ENCODE results near the gene CRIP1.

CRIP1 gene

DNA sequence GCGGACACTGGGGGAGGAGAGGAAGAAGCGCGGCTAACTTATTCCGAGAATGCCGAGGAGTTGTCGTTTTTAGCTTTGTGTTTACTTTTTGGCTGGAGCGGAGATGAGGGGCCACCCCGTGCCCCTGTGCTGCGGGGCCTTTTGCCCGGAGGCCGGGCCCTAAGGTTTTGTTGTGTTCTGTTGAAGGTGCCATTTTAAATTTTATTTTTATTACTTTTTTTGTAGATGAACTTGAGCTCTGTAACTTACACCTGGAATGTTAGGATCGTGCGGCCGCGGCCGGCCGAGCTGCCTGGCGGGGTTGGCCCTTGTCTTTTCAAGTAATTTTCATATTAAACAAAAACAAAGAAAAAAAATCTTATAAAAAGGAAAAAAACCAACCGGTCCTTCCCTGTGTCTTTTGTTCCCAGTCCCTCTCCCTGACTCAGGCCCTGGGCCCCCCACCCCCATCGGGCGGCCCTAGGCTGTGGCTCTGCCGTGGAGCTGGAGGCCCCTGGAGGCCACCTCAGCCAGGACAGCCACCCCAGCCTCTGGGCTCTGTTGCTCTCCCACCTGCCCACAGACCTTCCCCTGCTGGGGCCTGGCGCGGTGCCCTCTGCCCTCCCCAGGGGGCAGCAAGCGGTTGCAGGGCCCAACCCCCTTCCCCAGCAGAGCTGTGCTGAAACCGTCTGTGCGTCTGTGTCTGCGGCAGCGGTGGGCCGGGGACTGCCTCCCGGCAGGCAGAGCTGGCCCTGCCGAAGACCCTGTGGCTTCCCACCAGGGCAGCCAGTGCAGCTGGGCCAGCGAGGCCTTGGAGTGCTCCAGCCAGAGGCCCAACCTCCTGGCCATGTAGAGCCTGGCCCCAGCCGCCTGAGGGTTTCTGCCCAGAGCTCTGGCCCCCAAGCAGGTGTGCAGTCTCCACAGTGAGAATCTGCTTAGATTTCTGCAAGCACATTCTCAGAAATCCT, 16.1 kb upstream of the CRIP1 start:
- DNase-seq (ENCODE audit: low read depth), result no peak

DNA sequence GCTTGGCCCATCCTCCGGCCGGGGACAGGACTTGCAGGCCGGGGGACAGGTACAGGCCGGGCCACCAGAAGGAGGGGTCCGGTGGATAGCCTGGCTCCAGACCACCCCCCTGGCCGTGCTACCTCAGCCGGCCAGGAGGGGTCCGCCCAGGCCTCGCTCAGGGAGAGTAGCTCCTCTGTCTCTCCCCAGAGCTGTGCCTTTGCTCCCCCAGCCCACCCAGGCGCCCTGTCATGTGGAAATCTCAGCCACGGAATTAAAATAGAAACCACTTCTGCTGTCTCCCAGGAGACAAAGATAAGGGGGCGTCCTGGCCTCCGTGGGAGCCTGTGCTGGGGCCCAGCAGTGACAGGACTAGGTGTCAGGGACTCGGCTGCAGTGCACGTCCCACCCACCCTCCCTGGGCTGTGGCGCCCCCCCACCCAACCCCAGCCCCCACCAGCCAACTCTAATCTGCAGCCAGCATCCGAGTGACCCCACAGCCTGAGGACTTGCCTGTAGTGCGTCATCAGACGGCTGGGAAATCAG, 15.3 kb upstream of the CRIP1 start:
- DNase-seq (ENCODE audit: low read depth), result no peak

DNA sequence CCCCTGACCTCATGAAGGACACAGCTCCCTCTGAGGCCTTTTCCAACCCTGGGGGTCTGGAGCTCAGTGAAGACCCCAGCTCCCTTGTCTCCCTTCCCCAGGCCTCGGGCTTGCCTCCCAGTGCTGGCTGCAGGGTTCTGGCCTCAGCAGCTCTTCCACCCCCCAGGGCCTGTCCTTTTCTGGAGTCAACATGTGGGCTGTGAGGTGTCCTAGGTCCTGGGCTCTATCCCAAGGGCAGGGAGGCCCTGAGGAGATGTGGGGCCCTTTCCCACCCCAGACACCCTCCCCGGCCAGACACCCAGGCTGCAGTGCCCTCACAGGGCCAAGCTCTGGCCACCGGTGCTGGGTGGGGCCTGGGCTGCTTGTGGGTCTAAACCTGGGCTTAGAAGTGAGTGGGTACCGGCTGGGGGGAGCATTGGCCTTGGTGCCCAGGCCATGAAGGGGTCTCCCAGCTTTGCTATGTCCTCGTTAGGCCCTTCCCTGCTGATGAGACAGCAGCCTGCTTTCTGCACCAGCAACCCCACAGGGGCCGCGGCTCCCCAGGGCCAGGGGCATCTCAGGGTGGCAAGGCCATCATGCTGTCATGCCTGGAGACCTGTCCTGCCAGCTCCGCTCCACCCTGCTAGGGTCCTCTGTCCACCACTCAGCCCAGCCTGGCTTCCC, 14.7 kb upstream of the CRIP1 start:
- no peak for DNase-seq (ENCODE audit: low read depth)

- DNase-seq (ENCODE audit: low read depth), result no peak
These were observed 14.1 kb upstream of the CRIP1 start for GRCh38 chr14:105472486-105472991.

DNA sequence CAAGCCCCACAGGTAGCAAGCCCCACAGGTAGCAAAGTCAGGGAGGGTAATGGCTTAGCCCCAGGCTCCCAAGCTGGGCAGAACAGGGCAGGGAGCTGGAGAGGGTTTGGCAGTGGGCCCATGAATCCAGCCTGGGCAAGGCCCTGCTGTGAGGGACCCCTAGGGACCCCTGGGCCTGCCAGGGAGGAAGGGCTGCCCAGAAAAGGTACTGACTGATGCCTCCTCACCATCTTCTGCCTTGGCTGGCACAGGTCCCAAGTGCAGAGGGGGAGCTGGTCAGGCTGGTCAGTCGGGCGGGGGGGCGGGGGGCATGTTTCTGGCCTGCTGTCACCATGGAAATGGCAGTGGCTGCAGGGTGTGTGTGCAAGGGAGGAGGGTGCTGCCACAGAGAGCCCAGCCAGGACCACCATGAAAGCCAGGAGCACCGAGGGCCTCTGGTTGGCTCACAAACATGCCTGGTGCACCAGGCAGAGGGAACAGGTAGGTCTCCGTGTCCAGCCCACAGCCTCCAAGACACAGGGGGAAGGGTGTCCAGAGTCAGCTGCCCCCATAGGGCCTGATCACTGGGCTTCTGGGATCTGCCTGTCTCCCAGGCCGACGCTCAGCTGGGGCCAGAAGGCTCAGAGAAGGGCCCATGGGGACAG, 13.5 kb upstream of the CRIP1 start:
- DNase-seq (ENCODE audit: low read depth), result no peak

- no peak for DNase-seq (ENCODE audit: low read depth)
These were observed 12.8 kb upstream of the CRIP1 start for GRCh38 chr14:105473677-105474482.

GRCh38 chr14:105474483-105475268, 12.0 kb upstream of the CRIP1 start, which contains the start of gene CRIP2:
CRIP2 (plus strand) TSS chr14:105474821; CDS start chr14:105474863, 42 bp downstream.
- DNase-seq (ENCODE audit: low read depth), result no peak

DNA sequence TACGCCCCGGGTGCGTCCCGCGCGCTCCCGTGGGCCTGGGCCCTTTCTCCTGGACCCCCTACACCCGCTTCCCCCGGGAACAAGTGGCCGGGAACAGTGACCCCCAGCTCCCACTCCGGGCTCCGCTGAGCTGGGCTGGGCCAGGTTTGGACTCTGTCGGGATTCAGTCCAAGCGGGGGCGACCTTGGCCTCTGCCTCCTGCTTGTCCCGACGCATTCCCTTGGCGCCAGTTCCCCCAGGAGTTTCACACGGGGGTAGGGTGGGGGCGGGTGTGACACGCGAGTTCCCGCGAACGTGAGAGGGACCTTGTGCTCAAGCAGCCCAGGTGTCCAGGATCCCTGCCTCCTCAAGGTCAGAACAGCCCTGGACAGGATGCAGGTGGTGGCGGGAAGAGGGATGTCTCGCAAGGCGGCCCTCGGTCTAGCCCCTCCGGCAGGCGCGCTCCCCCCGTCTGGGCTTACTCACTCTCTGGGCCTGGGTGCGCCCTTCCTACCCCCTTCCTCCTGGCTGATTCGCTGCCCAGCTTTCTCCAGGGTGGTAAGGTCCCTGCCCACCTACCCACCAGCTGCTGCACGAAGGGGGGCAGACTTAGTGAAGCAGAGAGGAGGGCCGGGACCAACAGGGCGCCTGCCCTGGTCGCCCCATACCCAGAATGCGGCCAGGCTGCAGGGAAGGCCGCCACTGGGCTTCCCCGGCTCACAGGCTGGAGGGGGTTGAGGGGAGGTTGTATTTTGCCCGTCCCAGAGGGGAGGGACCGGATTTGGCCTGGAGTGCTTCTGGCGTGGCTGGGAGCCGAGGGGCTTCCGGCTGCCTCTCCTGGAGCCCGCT, 11.2 kb upstream of the CRIP1 start:
- no peak for DNase-seq (ENCODE audit: low read depth)

GRCh38 chr14:105476097-105476830, 10.4 kb upstream of the CRIP1 start:
- DNase-seq (ENCODE audit: low read depth), result no peak

- DNase-seq (ENCODE audit: low read depth), result no peak
These were observed 9.6 kb upstream of the CRIP1 start for GRCh38 chr14:105476831-105477659.

DNA sequence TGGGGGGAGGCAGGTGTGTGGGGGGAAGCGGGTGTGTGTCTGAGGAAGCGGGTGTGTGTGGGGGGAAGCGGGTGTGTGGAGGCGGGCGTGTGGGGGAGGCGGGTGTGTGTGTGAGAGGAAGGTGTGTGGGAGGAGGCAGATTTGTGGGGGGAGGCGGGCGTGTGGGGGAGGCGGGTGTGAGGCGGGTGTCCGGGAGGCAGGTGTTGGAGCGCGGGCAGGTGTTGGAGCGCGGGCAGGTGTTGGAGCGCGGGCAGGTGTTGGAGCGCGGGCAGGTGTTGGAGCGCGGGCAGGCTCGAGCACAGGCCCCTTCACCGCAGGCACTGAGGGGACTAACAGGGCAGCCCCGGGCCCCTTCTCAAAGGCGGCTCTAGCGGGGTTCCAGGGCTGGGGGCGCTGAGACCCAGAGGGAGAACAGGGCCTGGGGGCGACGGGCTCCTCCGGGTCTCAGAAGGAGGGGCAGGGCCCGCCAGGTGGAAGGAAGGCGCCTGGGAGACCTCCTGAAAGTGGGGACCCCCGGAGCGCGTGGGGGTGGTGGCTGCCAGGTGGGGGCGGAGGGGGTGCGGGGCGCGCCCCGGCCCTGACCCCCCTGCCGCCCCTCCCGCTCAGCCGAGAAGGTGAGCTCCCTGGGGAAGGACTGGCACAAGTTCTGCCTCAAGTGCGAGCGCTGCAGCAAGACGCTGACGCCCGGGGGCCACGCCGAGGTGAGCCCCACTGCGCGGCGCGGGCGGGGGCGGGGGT, 8.9 kb upstream of the CRIP1 start:
- DNase-seq (ENCODE audit: low read depth), result no peak

- DNase-seq (ENCODE audit: low read depth), result no peak
These were observed 8.1 kb upstream of the CRIP1 start for GRCh38 chr14:105478398-105479251.

DNA sequence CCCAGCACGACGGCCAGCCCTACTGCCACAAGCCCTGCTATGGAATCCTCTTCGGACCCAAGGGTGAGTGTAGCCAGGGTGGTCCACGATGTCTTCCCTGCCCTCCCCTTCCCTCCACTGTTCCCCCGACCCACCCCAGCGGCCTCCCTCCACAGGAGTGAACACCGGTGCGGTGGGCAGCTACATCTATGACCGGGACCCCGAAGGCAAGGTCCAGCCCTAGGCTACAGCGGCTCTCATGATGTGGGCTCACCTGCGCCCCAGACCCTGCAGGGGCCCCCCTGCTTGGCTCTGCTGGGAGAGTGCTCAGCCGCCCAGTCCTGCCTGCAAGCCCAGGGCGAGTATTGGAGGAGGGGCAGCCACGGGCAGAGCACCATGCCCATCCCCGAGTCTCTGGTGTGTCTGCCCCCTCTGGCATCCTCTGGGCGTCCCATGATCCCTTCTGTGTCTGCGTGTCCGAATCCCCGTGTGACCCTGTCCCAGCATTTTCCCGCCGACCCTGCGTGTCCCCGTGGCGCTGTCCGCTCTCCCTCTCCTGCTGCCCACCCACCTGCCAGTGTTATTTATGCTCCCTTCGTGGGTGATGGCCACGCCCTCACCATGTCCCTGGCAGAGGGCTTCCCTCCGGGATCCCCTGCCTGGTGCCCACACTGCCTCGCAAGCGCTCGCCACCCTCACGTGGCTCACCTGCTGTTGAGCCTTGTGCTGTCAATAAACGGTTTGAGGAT, 7.1 kb upstream of the CRIP1 start:
- DNase-seq (ENCODE audit: low read depth), result no peak

GRCh38 chr14:105480199-105480746, 6.4 kb upstream of the CRIP1 start:
- no peak for DNase-seq (ENCODE audit: low read depth)

Data from stromal cell of bone marrow (primary cell).